Measurements from ENCODE around the gene HHIPL1. TPM values are rescaled to one million over a fixed set of nuclear protein-coding genes. Genes with fewer than 3 reads are reported as not detected.

Gene HHIPL1
- total and polyA plus RNA-seq, 2 experiments from 2014 or later = 0.83 to 1.4 TPM

DNA sequence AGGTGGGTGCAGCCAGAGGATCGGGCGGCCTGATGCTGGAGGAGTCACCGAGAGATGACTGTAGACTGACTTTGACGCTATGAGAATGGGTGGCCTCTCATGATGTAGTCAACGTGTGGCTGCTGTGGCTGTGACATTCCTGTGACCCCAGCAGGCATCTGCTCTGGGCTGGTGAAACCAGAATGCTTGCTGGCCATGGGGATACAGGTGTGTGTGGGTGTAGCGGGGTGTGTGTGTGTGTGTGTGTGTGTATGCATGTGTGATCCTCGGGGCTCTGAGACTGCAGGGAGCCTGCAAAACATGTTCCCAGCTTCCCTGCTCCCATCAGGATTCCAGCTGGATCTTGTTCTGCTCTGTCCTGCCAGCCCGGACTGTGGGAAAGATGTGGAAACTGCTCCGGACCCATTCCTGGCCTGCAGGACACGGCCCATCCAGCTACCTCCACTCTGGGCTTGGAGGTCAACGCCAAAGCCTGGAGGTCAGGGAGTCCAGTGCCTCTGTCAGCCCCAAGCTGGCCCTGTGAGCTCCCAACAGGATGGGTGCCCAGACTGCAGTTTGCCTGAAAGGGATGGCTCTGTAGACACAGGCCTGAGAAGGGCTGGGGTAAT, 18.8 kb upstream of the HHIPL1 start:
- no peaks in the 10 kb centered on the region for H3K79me2 ChIP-seq
- H3K27ac ChIP-seq = no peak overlapping the region
- no peak overlapping the region for H3K4me3 ChIP-seq
- H2AFZ ChIP-seq = no peak overlapping the region
- no peak for DNase-seq (ENCODE audit: low spot score)
- no peaks in the 10 kb centered on the region for H3K36me3 ChIP-seq (replicated peaks; ENCODE audit: insufficient read depth, low read depth)
- peaks cover 5% of the 10 kb centered on the region for H3K4me1 ChIP-seq (ENCODE audit: insufficient read depth)
- H4K20me1 ChIP-seq (ENCODE audit: insufficient read depth, poor library complexity, severe bottlenecking) = no peaks in the 10 kb centered on the region
- H3K9me2 ChIP-seq (replicated peaks; ENCODE audit: insufficient read depth) = no peaks in the 10 kb centered on the region
- no peak overlapping the region for H3K4me2 ChIP-seq
- no peaks in the 10 kb centered on the region for H3K27me3 ChIP-seq
- TF ChIP-seq EZH2 (IDR thresholded peaks at IDR 0.05; ENCODE audit: borderline replicate concordance) (no peak), EZH2phosphoT487 (IDR thresholded peaks at IDR 0.05; ENCODE audit: low read depth, severe bottlenecking, unreplicated experiment) (no peak)
- TF ChIP-seq, protein P1, sequence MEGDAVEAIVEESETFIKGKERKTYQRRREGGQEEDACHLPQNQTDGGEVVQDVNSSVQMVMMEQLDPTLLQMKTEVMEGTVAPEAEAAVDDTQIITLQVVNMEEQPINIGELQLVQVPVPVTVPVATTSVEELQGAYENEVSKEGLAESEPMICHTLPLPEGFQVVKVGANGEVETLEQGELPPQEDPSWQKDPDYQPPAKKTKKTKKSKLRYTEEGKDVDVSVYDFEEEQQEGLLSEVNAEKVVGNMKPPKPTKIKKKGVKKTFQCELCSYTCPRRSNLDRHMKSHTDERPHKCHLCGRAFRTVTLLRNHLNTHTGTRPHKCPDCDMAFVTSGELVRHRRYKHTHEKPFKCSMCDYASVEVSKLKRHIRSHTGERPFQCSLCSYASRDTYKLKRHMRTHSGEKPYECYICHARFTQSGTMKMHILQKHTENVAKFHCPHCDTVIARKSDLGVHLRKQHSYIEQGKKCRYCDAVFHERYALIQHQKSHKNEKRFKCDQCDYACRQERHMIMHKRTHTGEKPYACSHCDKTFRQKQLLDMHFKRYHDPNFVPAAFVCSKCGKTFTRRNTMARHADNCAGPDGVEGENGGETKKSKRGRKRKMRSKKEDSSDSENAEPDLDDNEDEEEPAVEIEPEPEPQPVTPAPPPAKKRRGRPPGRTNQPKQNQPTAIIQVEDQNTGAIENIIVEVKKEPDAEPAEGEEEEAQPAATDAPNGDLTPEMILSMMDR (IDR thresholded peaks at IDR 0.05; ENCODE audit: poor library complexity) = no peak
- 83% methylated on average over 11 of the region's 11 CpGs for WGBS (ENCODE audit: low lambda C conversion rate, missing lambda C conversion rate)
- H3K9me3 ChIP-seq (ENCODE audit: low read depth) = no peaks in the 10 kb centered on the region

DNA sequence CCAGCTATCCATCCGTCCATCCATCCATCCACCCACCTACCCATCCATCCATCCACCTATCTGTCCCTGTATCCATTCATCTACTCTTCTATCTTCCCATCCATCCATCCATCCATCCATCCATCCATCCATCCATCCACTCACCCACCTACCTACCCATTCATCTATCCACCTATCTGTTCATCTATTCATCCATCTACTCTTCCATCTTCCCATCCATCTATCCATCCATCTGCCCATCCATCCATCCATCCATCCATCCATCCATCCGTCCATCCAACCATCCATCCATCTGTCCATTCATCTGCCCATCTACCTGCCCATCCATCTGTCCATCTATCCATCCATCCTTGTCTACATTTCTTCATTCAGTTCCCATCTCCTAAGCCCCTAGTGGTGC, 17.8 kb upstream of the HHIPL1 start:
- H3K27ac ChIP-seq = no peak overlapping the region
- no peak overlapping the region for H3K4me2 ChIP-seq
- peaks cover 5% of the 10 kb centered on the region for H3K4me1 ChIP-seq (ENCODE audit: insufficient read depth)
- H3K36me3 ChIP-seq (replicated peaks; ENCODE audit: insufficient read depth, low read depth) = no peaks in the 10 kb centered on the region
- H3K4me3 ChIP-seq = no peak overlapping the region
- H3K79me2 ChIP-seq = no peaks in the 10 kb centered on the region
- no peaks in the 10 kb centered on the region for H3K9me2 ChIP-seq (replicated peaks; ENCODE audit: insufficient read depth)
- no peak for DNase-seq (ENCODE audit: low spot score)
- no peak overlapping the region for H2AFZ ChIP-seq
- H4K20me1 ChIP-seq (ENCODE audit: insufficient read depth, poor library complexity, severe bottlenecking) = no peaks in the 10 kb centered on the region
- no peaks in the 10 kb centered on the region for H3K9me3 ChIP-seq (ENCODE audit: low read depth)
- no peaks in the 10 kb centered on the region for H3K27me3 ChIP-seq
- TF ChIP-seq EZH2 (IDR thresholded peaks at IDR 0.05; ENCODE audit: borderline replicate concordance) (no peak), EZH2phosphoT487 (IDR thresholded peaks at IDR 0.05; ENCODE audit: low read depth, severe bottlenecking, unreplicated experiment) (no peak)
- TF ChIP-seq, protein P1 (IDR thresholded peaks at IDR 0.05; ENCODE audit: poor library complexity) = no peak
- 92% methylated on average over 2 of the region's 2 CpGs for WGBS (ENCODE audit: low lambda C conversion rate, missing lambda C conversion rate)

DNA sequence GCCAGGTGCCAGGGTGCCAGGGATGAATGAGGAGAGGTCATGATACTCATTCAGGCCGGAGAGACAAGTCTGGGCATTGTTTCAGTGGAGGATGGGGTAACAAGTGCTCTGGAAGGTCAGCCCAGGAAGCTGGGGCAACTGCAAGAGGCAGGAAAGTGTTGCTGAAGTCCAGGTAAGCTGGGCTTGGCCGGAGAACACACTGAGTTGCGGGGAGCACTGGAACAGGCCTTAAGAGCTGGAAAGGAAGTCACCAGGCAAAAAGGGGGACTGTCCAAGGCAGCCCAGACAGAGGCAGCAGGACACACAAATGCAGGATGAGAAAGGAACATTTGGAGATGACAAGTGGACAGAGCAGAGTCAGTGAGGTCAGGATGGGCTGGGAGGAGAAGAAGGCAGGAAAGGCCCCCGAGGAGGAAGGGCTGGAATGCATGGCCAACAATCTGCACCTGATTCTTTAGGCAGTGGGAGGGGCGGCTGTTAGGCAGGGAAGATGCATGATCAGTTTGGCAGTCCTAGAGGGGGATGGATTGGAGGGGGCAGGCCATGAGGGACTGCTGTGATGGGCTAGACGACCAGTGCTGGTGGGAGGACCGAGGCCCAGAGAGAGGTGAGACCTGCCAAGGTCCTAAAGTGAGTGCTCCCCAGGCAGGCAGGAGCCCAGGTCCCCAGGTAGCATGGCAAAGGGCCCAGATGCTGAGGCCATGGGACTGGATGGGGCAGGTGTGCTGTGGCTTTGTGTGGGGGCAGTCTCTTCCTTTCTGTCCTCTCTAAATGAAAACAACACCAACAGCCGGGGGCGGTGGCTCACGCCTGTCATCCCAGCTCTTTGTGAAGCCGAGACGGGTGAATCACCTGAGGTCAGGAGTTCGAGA, 17.2 kb upstream of the HHIPL1 start:
- Histone ChIP-seq H3K27me3 (no peaks in the 10 kb centered on the region), H3K4me2 (no peak overlapping the region), H2AFZ (no peak overlapping the region), H3K9me3 (ENCODE audit: low read depth) (no peaks in the 10 kb centered on the region), H3K4me1 (ENCODE audit: insufficient read depth) (peaks cover 5% of the 10 kb centered on the region), H3K9me2 (replicated peaks; ENCODE audit: insufficient read depth) (no peaks in the 10 kb centered on the region), H3K79me2 (no peaks in the 10 kb centered on the region), H4K20me1 (ENCODE audit: insufficient read depth, poor library complexity, severe bottlenecking) (no peaks in the 10 kb centered on the region), H3K27ac (no peak overlapping the region), H3K36me3 (replicated peaks; ENCODE audit: insufficient read depth, low read depth) (no peaks in the 10 kb centered on the region), H3K4me3 (no peak overlapping the region)
- no peak for DNase-seq (ENCODE audit: low spot score)
- WGBS (ENCODE audit: low lambda C conversion rate, missing lambda C conversion rate) = 87% methylated on average over 13 of the region's 13 CpGs
- TF ChIP-seq, protein P1 (IDR thresholded peaks at IDR 0.05; ENCODE audit: poor library complexity) = no peak
- no peak for TF ChIP-seq EZH2phosphoT487 (IDR thresholded peaks at IDR 0.05; ENCODE audit: low read depth, severe bottlenecking, unreplicated experiment)
- no peak for TF ChIP-seq EZH2 (IDR thresholded peaks at IDR 0.05; ENCODE audit: borderline replicate concordance)
